Stomach (tissue), 9 donors: ENCODE results near the gene HS6ST2. TPM values are rescaled to one million over a fixed set of nuclear protein-coding genes. Genes with fewer than 3 reads are reported as not detected.

ENCODE experiments used
- DNase-seq, 2 donors: peaks; one replicate each; pipeline versions ENCODE4 v3.0.0 to v3.0.0-alpha.2; 2013 to 2019
- H3K27ac ChIP-seq, 5 donors: fragments of 200-600 bp in 4 of 5; sonication (generic) in 4 of 5; one replicate each; pipeline ENCODE4 v1.5.1; 2013 to 2019; ENCODE audit warnings: mild to moderate bottlenecking in 1 of 5, moderate library complexity in 1 of 5
- H3K27me3 ChIP-seq, 3 donors: fragments of 200-600 bp; sonication (generic); one replicate each; pipeline ENCODE4 v1.5.1; 2017 to 2019; ENCODE audit warnings: mixed run types in 1 of 3
- H3K36me3 ChIP-seq, 4 donors: fragments of 200-600 bp; sonication (generic); 1 replicate in 3 of 4; 2 replicates in 1 of 4; pipeline ENCODE4 v1.5.1; 2016 to 2019
- H3K4me1 ChIP-seq, 4 donors: fragments of 200-600 bp; sonication (generic); one replicate each; pipeline ENCODE4 v1.5.1; 2016 to 2019
- H3K4me3 ChIP-seq, 4 donors: fragments of 200-600 bp; sonication (generic) in 3 of 4; one replicate each; pipeline ENCODE4 v1.5.1; 2016 to 2019; ENCODE audit warnings: mild to moderate bottlenecking in 1 of 4
- H3K9me3 ChIP-seq, 4 donors: fragments of 200-600 bp; sonication (generic); one replicate each; pipeline ENCODE4 v1.5.1; 2016 to 2019
- EP300 ChIP-seq: sonication (generic); formaldehyde crosslinking; IDR thresholded peaks from one replicate; pipeline ENCODE4 v1.6.1; 2017; ENCODE audit warnings: antibody characterized with exemption
- POLR2A ChIP-seq, 4 donors: fragments of 450-650 bp; IDR thresholded peaks; one replicate each; pipeline ENCODE4 v1.6.1; 2016; ENCODE audit warnings: antibody characterized with exemption in 4 of 4, control low read depth in 2 of 4, mild to moderate bottlenecking in 1 of 4, moderate library complexity in 1 of 4
- POLR2AphosphoS5 ChIP-seq, 3 donors: sonication (generic); formaldehyde crosslinking; IDR thresholded peaks; one replicate each; pipeline ENCODE4 v1.6.1; 2016; ENCODE audit warnings: antibody characterized with exemption in 3 of 3
- WGBS, 5 donors: extraction: QIAGEN DNeasy Blood & Tissue Kit in 3 of 5; methylation state at CpG; one replicate each; pipeline versions ENCODE4 v1.1.5 to v1.1.7; 2013 to 2018; 5-methylcytosine and 5-hydroxymethylcytosine counted together
- intact Hi-C: fragments of 100-400 bp; cut with DNase I; formaldehyde crosslinking; loops from one replicate; pipeline ENCODE4 v1.15.1; 2023; ENCODE audit warnings: low total_unique reads
- polyA plus RNA-seq, 3 donors: library from polyadenylated mRNA; stranded (reverse); fragments of 200-250 nt; gene quantifications; one replicate each; pipeline ENCODE4 v1.2.3, GENCODE V29; 2013
- total RNA-seq, 5 donors: library from RNA; depleted of rRNA; stranded (reverse); fragments of >200 nt; gene quantifications; one replicate each; pipeline versions ENCODE4 v1.1.0 to v1.2.3, GENCODE V29; 2014 to 2016
- TF ChIP-seq, protein P1 (sequence below), 7 experiments: fragments of 450-650 bp in 4 of 7; fragments of 200-600 bp in 3 of 7; sonication (generic) in 3 of 7; IDR thresholded peaks; one replicate each; pipeline ENCODE4 v1.5.1; 2016 to 2019; ENCODE audit warnings: antibody characterized with exemption in 7 of 7, control low read depth in 2 of 7, mild to moderate bottlenecking in 1 of 7
- donor health status: healthy with polysubstance abuse.
- donor health status: Bipolar disorder and iron deficiency.
- donor health status: healthy.

The HS6ST2 gene
- total and polyA plus RNA-seq, 8 donors, result 0.25 to 4.0 (median 0.89) TPM; not detected in 1

GRCh38 chrX:132822634-132823012 lies 135.8 kb downstream of the HS6ST2 start:
- TF ChIP-seq, protein P1, sequence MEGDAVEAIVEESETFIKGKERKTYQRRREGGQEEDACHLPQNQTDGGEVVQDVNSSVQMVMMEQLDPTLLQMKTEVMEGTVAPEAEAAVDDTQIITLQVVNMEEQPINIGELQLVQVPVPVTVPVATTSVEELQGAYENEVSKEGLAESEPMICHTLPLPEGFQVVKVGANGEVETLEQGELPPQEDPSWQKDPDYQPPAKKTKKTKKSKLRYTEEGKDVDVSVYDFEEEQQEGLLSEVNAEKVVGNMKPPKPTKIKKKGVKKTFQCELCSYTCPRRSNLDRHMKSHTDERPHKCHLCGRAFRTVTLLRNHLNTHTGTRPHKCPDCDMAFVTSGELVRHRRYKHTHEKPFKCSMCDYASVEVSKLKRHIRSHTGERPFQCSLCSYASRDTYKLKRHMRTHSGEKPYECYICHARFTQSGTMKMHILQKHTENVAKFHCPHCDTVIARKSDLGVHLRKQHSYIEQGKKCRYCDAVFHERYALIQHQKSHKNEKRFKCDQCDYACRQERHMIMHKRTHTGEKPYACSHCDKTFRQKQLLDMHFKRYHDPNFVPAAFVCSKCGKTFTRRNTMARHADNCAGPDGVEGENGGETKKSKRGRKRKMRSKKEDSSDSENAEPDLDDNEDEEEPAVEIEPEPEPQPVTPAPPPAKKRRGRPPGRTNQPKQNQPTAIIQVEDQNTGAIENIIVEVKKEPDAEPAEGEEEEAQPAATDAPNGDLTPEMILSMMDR (IDR thresholded peaks at IDR 0.05), result no peak
- TF ChIP-seq POLR2AphosphoS5 (IDR thresholded peaks at IDR 0.05), result no peak
- TF ChIP-seq EP300, result no peak
- TF ChIP-seq POLR2A (IDR thresholded peaks at IDR 0.05), result no peak
- intact Hi-C loops, result no loop called here
- H3K36me3 ChIP-seq, result no peaks in the 10 kb centered on the region
- no peak overlapping the region for H3K4me3 ChIP-seq
- no peak for DNase-seq
- H3K4me1 ChIP-seq, result no peaks in the 10 kb centered on the region
- peaks cover 0 to 4% (median 0%) of the 10 kb centered on the region in 3 donors for H3K27me3 ChIP-seq
- H3K9me3 ChIP-seq, result no peaks in the 10 kb centered on the region
- WGBS, 5 donors, result 31 to 55% (median 49%) methylated on average over 2 of the region's 2 CpGs
- no peak overlapping the region for H3K27ac ChIP-seq

- Histone ChIP-seq H3K4me1 (no peaks in the 10 kb centered on the region), H3K27ac (no peak overlapping the region), H3K9me3 (no peaks in the 10 kb centered on the region), H3K4me3 (no peak overlapping the region), H3K27me3 (peaks cover 0 to 4% (median 0%) of the 10 kb centered on the region in 3 donors), H3K36me3 (no peaks in the 10 kb centered on the region)
- WGBS, 5 donors, result 68 to 79% (median 70%) methylated on average over 3 of the region's 3 CpGs
- no peak for DNase-seq
- TF ChIP-seq, protein P1 (IDR thresholded peaks at IDR 0.05), result no peak
- TF ChIP-seq POLR2AphosphoS5 (IDR thresholded peaks at IDR 0.05), result no peak
- TF ChIP-seq POLR2A (IDR thresholded peaks at IDR 0.05), result no peak
- no peak for TF ChIP-seq EP300
- intact Hi-C loops, result no loop called here
These were observed 136.3 kb downstream of the HS6ST2 start for GRCh38 chrX:132821974-132822633.

DNA sequence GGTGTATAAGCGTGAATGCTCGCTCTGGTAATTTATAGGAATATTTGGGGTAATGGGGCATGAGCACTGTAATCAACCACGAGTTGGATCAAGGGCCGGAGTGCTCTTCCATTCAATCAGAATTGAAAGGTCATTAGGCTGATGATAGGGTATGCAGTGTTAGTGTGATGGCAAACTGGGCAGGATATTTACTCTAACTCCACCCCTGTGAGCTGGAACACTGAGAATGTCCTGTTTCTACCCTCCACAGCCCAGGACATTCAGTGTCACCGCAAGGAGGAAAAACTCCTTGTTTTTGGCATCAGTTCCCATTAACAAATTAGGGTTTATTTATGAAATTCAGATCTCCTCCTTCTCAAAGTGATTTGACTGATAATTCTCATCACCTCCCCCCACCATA lies 137.8 kb downstream of the HS6ST2 start:
- TF ChIP-seq POLR2AphosphoS5 (IDR thresholded peaks at IDR 0.05), result no peak
- no peak for TF ChIP-seq POLR2A (IDR thresholded peaks at IDR 0.05)
- TF ChIP-seq EP300, result no peak
- TF ChIP-seq, protein P1 (IDR thresholded peaks at IDR 0.05), result no peak
- Histone ChIP-seq H3K4me1 (no peaks in the 10 kb centered on the region), H3K9me3 (no peaks in the 10 kb centered on the region), H3K36me3 (no peaks in the 10 kb centered on the region), H3K4me3 (no peak overlapping the region), H3K27ac (no peak overlapping the region), H3K27me3 (peaks cover 0 to 4% (median 0%) of the 10 kb centered on the region in 3 donors)
- intact Hi-C loops, result no loop called here
- DNase-seq, result no peak
- WGBS, 5 donors, result 54 to 89% (median 74%) methylated on average over 3 to 5 of the region's 5 CpGs

DNA sequence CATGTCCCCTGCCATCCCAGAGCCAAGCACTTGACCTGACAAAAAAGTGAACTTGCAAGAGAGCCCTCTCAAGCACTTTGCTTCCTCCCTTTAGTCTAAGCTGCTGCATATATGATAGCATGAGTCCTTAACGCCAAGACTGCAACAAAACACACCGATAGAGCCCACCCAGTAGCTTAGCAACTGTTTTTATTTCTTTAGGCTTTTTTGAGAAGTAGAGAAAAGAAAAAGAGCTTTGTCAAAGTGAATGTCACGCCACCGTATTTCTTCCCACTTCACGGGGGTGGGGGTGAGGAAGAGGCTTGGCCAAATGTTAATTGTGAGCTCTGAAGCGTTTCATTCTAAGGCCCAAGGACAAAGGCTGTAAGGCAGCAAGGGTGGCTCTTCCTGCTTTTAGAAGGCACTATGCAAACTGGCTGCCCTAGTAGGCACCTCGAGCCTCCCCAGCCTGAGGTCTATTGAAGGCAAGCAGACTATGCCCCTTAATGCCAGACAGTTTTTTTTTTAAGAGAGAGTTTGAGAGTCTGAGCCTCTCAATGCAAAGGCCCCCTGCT lies 138.6 kb downstream of the HS6ST2 start:
- DNase-seq, result no peak
- H3K4me3 ChIP-seq, result no peak overlapping the region
- H3K27me3 ChIP-seq, result peaks cover 0 to 4% (median 0%) of the 10 kb centered on the region in 3 donors
- TF ChIP-seq EP300 (no peak), POLR2A (IDR thresholded peaks at IDR 0.05) (no peak), POLR2AphosphoS5 (IDR thresholded peaks at IDR 0.05) (no peak)
- TF ChIP-seq, protein P1 (IDR thresholded peaks at IDR 0.05), result no peak
- no peak overlapping the region for H3K27ac ChIP-seq
- WGBS, 5 donors, result 61 to 75% (median 68%) methylated on average over 6 to 7 of the region's 7 CpGs
- H3K9me3 ChIP-seq, result no peaks in the 10 kb centered on the region
- no peaks in the 10 kb centered on the region for H3K4me1 ChIP-seq
- H3K36me3 ChIP-seq, result no peaks in the 10 kb centered on the region
- intact Hi-C loops, result no loop called here
